GM18873 (cell line): ENCODE data around the gene MFSD6.
"Not testable (repeated sequence)": the region's sequence is repeated elsewhere in the genome, so short reads cannot be mapped to it uniquely, and the experiment has no call there.

Experiments
- ATAC-seq: cut with Tn5 transposase; IDR thresholded peaks from one replicate; pipeline ENCODE4 v1.9.1; 2021; ENCODE audit warnings: mild to moderate bottlenecking, moderate library complexity, moderate number of reproducible peaks; ENCODE audit not compliant: unreplicated experiment, low FRiP score

Gene MFSD6

DNA sequence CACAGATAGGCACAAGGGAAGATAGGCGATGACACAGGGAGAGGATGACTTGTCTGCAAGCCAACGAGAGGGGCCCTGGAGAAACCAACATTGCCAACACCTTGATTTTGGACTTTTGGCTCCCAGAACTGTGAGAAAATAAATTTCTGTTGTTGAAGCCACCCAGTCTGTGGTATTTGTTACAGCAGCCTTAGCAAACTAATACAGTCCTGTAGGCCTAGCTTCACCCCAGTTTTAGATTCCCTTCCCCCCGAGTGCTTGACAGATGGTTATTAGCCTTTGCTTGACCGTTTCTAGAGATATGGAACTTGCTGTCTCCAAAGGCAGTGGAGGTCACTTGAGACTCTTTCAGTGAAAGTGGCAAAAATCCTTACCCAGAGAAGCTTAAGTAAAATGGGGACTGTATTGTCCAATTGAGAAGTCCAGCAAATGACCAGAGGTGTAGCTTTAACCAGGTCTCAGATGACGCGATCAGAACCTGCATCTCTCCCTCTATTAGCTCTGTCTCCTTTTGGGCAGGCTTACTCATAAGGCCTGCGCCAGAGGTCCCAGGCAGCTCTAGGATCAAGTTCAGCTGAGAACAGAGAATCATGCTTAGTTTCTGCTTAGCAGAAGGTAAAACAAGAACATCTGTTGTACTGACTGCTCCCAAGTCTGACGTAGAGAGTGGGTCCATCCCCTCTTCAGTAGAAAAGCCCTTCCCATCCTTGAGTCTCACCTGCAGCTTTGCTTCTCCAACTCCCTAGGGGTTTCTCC, 50.4 kb downstream of the MFSD6 start:
- ATAC-seq = no peak

DNA sequence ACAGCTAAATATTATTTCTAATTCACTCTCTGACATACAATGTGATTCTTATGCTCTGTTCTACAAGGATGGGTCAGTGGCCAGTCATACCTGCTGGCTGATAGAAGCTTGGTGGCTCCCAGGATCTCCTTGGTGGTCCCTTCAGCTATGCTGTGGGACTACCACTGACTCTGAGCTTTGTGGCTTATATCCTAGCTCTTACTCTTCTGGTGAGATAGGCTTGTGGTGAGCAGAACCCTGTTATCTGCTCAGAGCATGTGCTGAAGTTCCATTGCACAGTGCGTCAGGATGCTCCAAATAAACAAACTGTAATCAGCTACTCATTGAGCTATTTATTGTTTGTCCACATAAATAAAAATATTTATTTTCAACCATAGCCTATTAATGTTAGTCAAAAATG, 51.7 kb downstream of the MFSD6 start:
- ATAC-seq = no peak

DNA sequence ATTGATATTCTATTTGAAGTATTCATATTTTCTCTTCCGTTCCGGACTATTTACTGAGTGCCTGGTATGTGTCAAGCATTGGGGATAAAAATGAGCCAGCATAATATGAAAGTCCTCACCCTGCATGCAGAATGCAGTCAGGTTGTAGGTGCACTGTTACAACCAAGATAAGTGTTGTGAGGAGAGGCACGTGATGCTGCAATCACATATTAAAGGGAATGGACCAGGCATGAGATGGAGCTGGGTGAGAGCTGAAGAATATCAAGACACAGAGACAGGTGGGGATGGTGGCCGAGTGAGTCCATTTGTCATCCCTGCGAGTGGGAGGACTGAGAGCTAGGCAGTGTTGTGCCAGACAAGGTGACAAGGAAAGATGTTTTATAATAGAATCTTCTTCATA, 52.3 kb downstream of the MFSD6 start:
- no peak for ATAC-seq

DNA sequence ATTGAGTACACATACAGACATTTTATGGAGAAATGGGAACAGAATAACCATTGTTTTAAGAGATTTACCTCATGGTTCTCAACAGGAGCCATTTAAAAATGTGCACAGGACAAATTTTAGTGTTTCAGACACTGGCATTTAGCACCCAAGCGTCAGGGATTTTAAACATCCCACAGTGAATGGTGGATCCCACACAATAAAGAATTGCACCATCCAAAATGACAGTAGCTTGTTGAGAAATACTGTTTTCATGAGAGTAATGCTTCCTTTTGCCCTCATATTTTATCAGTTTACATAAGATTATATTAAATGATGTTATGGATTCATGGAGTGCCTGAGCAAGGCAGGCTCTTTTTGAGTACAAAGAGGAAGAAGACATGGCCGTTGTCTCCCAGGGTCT, 54.0 kb downstream of the MFSD6 start:
- no peak for ATAC-seq

DNA sequence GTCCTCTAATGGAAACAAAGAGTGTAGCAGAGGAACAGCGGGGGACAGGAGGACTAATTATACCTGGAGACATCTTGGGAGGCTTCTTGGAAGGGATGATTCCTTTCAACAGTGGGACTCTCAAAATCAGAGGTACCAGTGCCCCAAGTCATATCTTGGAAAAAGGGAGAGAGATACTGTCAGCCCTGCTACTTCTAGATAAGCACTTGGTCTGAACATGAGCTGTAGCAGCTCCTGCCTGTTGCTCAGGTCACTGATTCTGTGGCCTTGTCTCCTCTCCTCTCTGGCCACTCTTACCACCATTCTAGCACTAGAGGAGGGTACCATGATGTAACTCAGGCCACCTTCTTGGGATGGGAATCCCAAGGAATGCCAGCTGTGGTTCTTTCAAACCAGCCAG, 54.5 kb downstream of the MFSD6 start:
- ATAC-seq = no peak

DNA sequence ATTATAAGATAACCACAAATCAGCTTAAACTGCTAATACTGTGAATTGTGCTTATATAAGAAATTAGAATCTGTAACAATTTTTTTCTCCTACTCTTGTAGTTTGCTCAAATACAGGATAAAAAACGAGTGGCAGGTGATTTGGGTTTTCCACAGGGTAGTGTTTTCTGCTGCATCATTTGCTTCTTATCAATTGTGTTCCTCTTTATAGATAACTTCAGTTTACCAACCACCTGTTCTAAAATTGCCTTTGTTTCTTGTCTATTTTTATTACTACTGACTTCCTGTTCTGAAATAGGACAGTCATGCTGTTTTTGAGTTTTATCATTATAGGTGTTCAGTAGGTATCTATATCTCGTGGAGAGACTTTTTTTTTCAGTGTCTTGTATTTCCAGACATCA, 56.9 kb downstream of the MFSD6 start:
- ATAC-seq = peak; percentile 66

DNA sequence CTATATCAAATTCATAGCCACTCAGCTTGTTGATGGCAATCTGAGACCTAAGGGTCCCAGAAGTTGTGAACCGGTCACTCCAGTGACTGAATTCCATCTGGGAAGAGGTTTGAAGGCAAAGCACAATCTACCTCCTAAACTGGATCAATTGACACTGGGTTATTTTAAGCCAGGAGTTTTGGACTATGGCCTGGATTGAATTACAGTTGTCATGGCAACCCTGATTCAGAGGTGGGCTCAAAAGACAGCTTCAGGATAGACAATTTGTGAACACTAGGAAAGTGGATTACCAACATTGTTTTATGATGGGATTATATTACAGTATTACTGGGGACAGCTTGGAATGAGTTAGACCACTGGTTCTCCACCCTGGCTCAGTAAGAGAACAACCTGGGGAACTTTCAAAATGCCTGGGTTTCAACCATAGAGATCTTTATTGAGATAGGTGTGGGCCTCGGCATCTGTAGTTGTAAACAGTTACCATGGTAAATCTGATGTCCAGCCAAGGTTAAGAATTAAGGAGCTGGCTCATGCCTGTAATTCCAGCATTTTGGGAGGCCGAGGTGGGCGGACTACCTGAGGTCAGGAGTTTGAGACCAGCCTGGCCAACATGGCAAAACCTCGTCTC, 58.8 kb downstream of the MFSD6 start:
- no peak for ATAC-seq

DNA sequence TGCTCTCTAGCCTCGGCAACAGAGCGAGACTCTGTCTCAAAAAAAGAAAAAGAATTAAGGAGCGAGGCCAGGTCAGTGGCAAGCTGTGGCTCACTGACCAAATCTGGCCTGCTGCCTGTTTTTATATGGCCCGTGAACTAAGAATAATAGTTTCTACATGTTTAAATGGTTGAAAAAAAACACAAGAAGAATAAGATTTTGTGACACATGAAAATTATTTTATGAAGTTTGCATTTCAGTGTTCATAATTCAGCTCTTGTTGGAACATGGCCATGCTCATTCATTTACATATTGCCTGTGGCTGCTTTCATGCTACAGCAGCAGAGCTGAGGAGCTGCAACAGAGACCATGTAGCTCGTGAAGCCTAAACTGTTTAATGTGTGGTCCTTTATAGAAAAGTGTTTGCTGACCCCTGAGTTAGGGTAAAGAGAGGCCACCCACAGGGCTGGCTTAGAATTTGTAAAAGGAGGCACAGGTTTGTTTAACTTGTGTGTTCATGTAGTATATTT, 59.5 kb downstream of the MFSD6 start:
- no peak for ATAC-seq

DNA sequence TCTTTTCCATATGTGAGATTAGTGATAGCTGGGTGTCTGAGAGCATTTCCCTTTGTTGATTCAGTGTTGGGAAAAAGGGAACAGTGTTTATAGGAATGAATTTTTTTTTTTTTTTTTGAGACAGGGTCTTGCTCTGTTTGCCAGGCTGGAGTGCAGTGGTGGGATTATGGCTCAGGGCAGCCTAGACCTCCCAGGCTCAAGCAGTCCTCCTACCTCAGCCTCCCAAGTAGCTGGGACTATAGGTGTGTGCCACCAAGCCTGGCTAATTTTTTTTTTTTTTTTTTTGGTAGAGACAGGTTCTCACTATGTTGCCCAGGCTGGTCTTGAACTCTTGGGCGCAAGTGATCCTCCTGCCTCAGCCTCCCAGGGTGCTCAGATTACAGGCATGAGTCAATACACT, 60.2 kb downstream of the MFSD6 start:
- ATAC-seq = not testable (repeated sequence)

DNA sequence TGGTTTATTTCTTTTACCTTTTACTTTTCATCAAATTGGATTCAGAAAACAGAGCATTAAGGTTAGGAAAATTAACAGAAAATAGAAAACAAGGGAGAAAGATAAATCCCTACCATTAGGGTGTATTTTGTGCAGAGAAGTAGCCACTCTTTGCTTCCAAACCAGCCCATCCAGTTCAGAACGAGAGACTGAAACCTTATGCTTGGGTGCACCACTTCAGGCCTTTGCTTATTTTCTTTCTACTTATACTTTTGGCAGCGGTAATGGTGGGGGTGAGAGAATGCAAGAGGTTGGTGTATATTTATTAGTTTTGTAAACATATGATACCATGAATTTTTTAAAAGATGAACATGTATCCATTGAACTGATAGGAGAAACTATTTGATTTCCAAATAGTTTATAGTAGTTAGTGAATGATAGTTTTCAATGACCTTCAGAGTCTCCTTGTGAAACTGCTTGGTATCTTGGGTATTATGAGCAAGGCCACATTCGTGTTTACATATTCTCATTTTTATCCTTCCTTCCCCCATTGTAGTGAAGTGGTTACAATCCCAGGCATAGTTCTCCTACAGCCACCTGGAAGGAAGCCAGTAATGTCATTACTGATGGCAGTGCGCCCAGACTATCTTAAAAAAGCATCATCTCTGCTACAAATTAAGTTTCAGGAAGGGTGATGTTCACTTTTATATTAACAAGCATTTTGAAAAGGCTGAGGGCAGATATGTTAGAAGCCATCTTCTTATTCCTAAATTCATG, 60.8 kb downstream of the MFSD6 start:
- ATAC-seq = no peak

DNA sequence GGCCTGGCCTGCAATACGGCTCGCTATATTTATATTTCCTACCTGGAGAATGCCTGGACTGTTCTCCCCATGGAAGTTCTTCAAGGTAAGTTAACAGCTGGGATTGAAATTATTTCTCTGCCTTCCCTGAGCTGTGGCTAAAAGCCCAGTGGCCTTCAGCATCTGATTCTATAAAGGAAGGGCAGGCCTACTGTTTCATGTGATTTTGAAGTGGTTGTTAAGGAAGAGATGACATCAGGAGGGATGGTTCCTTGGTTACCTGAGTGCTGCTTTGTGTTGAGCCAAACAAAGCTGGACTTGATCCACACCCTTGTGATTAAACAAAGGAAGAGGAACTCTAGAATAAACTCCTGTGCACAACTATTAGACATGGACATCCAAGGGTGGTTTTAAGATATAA, 61.6 kb downstream of the MFSD6 start:
- ATAC-seq = no peak

DNA sequence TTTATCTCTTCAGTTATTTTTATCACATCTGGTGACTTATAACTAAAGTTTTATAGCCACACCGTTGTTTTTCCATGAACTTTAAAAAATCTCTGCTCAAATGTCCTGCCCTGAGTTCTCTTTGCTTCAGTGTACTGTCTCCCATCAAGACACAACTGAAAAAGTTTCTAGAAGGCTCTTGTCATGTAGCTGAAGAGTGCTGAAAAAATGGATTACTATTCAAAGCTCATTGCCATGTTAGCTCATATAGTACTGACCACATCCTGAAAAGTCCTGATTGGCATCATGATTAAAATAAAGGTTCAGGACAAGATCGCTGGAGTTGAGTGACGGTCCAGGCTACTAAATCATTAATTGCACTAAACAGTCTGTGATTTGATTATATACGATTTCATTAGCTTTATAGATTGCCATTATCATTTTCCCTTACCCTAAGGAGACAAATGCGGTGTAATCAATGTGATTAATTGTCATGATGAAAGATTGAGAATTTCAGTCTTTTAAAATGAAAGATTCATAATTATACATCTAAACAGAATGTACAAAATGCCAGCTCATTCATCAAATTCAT, 62.2 kb downstream of the MFSD6 start:
- ATAC-seq = no peak

DNA sequence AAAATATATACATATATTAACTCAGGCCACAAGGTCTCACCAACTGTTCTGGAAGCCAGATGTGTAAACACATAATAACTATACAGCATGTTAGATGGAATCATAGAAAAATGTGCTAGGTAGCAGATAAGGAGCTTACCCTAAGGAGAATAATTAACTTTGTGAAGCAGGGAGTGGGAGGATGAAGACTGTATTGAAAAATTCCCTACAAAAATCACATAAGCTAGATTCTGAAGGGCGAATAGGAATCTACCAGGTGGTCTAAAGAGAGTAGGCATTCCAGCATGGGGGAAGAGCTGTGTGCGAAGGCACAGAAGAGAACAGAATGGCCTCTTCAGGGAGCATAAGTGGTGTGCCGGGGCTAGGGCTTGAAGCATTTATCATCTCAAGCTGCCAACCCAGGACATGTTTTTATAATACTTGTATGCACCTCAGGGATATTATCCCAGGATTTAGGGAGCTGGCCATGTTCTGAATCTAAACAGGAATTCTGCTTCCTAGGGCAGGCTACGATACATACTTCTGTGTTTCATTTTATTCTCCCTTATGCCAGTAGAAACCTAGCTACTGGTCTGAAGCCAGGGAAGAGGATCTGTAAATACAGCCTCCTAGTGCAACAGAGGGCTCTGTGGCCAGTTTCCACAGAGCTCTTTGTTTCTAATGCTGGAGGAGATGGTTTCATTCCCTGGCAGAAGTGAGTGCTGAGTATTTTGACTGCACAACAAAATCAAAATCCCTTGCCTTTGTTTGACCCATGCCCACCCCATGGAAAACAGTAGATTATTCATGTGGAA, 69.7 kb downstream of the MFSD6 start:
- no peak for ATAC-seq

DNA sequence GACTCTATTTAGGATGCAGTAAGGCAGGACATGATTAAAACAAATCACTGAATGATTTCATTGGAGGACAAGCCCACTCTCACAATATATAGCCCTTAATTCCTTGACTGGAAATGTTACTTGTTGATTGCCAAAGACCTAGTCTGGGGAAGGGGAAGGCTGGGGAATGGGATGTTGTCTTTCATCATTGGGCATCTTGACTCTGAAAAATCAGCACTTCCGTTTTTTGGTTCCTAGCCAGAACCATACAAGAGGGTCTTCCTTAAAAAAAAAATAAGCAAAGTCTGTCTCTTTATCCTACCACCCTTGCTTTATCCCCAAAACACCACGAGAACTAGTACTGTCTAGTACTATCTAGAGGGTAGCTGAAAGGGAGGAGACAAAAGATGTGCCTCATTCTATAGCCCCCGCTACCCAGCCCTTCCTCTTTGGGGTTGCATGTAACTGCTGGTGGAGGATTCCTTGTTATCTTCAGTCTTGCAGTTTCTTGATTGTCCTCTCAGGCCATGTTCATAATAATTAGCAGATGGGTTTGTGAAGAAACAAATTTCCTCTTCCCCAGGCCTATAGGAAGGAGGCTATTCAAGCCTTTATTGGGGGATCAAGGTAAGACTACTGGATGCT, 70.5 kb downstream of the MFSD6 start:
- ATAC-seq = no peak

DNA sequence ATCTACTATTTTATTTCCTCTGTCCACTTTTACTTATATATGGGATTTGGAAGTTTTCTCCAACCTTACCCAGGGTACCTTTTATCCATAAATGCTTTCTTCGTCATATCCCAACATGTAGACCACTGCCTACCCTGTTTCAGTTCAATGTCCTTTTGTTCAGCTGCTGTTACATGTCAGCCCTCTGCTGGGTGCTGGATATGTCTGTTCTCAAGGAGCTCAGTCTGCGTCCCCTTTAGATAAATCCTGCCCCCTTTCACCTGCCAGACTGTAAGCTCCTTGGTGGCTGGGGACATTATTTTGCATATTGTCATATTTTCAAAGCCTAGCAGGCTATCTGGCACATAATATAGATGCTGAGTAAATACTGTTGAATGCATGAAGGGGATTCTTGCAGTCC, 73.2 kb downstream of the MFSD6 start:
- no peak for ATAC-seq

DNA sequence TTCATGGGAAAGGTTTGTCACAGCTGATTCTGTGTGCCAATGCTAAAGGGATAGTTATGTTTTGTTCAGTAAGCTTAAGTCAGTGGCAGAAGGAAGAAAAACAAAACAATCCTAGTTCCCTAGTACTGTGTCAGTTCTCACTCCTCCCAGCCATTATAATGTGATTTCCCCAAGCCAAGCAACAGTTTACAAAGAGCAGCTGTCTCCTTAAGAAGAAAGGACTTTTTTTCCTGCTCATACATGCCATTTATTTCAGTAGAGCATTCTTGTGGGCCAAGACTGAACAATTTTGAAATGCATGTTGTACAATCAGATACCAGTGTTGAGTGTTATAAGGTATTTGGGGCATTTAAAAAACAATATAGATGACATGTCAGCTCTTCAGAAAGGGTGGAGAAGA, 74.3 kb downstream of the MFSD6 start:
- no peak for ATAC-seq

DNA sequence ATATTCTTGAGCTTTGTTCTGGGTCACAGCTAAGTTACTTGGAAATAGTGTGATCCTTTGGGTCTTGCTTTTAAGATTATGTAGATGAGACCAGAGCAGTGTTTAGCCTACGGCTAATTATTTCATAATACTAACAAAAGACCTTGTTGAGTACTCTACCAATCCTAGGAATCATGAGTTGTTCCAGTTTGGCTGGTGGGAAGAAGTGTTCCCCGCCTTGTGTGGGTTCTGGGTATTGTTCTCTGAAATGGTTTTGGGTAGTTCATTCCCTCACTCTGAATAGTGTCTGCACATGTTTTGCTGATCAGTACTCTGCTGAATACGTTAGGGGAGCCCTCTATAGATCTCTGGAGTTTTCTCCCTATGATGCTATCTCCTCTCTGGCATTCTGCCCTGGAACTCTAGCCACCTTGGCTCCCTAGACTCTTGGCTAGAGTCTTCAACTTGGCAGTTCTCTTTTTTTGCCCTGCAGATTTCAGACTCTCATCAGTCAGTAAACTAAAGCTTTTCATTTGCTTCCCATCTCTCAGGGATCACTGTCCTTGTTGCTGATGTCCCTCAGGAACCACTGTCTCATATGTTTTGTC, 78.0 kb downstream of the MFSD6 start:
- ATAC-seq = no peak

DNA sequence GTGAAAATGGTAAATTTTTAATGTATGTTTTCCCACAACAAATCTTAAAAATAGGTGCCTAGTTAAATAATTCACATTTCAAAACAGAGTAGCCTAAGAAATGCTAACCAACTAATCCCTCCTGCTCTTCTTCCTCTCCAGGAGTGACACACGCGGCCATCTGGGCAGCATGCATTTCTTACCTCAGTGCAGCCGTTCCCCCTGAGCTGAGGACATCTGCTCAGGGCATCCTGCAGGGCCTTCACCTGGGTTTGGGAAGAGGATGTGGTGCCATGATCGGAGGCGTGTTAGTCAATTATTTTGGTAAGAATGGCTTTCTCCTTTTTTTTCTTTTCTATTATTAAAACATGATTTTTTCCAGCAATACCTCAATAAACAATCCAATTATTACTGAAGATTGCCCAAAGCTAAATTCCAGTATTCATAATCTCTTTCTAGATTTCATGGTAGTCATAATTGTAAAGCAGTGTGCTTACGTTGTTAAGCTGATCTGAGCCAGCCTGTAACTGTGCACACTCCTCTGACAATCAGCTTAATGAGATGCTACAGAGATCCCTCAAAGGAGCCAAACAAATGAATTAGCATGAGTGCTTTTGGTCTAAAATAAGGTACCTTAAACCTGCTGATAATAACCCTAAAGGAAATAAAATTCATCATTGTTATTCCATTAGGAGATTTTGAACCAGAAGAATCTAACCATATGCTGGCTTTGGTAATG, 80.5 kb downstream of the MFSD6 start:
- ATAC-seq = no peak

DNA sequence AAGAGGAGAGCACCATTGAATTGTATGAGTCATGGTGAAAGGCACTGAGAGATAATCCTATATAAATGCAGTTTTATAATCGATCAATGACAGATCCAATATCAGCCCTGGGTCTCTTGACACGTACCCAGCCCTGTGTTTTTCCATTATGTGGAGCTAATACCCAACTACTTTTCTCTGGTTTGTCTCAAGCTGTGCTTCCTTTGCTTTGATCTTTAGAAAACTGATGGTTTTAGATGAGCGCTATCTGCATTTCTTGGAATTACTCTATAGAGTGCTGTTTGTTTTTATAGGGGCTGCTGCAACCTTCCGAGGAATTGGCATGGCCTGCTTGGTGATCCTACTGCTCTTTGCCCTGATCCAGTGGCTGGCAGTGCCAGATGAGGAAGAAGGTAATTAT, 81.3 kb downstream of the MFSD6 start:
- no peak for ATAC-seq
